Esophagus (tissue), 2 donors: ENCODE measurements around the gene ZNF92. TPM values are rescaled to one million over a fixed set of nuclear protein-coding genes. Genes with fewer than 3 reads are reported as not detected.
"Not testable (repeated sequence)": the region's sequence is repeated elsewhere in the genome, so short reads cannot be mapped to it uniquely, and the experiment has no call there.

Experiments
- H3K27ac ChIP-seq, 2 donors: one replicate each; pipeline ENCODE4 v1.5.1; 2013; ENCODE audit warnings: low read depth in 2 of 2, mild to moderate bottlenecking in 2 of 2, inconsistent platforms in 1 of 2, low read length in 1 of 2, moderate library complexity in 1 of 2
- H3K27me3 ChIP-seq, 2 donors: one replicate each; pipeline ENCODE4 v1.6.1; 2013; ENCODE audit warnings: low read length in 2 of 2, control low read depth in 1 of 2, mild to moderate bottlenecking in 1 of 2; ENCODE audit not compliant: insufficient read depth in 2 of 2, control insufficient read depth in 1 of 2
- H3K36me3 ChIP-seq, 2 donors: one replicate each; pipeline ENCODE4 v1.6.1; 2013; ENCODE audit warnings: low read length in 1 of 2; ENCODE audit not compliant: control insufficient read depth in 2 of 2, insufficient read depth in 2 of 2
- H3K4me1 ChIP-seq, 2 donors: one replicate each; pipeline ENCODE4 v1.6.1; 2013; ENCODE audit warnings: low read length in 1 of 2; ENCODE audit not compliant: control insufficient read depth in 2 of 2, insufficient read depth in 2 of 2
- H3K4me3 ChIP-seq, 2 donors: one replicate each; pipeline ENCODE4 v1.5.1; 2013; ENCODE audit warnings: low read length in 2 of 2, mild to moderate bottlenecking in 2 of 2, low read depth in 1 of 2, moderate library complexity in 1 of 2
- H3K9me3 ChIP-seq, 2 donors: one replicate each; pipeline ENCODE4 v1.6.1; 2013; ENCODE audit warnings: mild to moderate bottlenecking in 2 of 2, low read depth in 1 of 2, low read length in 1 of 2, moderate library complexity in 1 of 2; ENCODE audit not compliant: control insufficient read depth in 2 of 2, insufficient read depth in 1 of 2
- WGBS, 2 donors: extraction: QIAGEN DNeasy Blood & Tissue Kit; methylation state at CpG; one replicate each; pipeline ENCODE4 v1.1.7; 2013; 5-methylcytosine and 5-hydroxymethylcytosine counted together
- polyA plus RNA-seq, 2 donors: library from polyadenylated mRNA; stranded (reverse); fragments of 200-250 nt; gene quantifications; one replicate each; pipeline ENCODE4 v1.2.3, GENCODE V29; 2013
- donor health status: healthy with polysubstance abuse.
- donor health status: Bipolar disorder and iron deficiency.

Gene ZNF92
- polyA plus RNA-seq, 2 donors, result 3.3 to 8.9 TPM

DNA sequence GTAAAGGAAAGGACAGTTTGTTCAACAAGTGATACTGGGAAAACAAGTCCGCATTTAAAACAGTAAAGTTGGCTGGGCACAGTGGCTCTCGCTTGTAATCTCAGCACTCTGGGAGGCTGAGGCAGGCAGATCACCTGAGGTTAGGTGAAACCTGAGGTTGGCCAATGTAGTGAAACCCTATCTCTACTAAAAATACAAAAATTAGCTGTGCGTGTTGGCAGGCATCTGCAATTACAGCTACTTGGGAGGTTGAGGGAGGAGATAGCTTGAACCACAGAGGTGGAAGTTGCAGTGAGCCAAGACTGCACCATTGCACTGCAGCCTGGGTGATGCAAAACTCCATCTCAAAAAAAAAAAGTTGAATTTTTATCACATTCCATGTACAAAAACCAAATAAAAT lies 35.7 kb downstream of the ZNF92 start:
- no peaks in the 10 kb centered on the region for H3K36me3 ChIP-seq
- H3K27ac ChIP-seq, result no peak overlapping the region
- H3K4me3 ChIP-seq, result no peak overlapping the region
- whole genome bisulfite sequencing, 2 donors, result 93 to 94% methylated on average over 3 of the region's 3 CpGs
- H3K9me3 ChIP-seq, result peaks cover 5 to 10% of the 10 kb centered on the region in 2 donors
- H3K27me3 ChIP-seq, result no peaks in the 10 kb centered on the region
- no peaks in the 10 kb centered on the region for H3K4me1 ChIP-seq

DNA sequence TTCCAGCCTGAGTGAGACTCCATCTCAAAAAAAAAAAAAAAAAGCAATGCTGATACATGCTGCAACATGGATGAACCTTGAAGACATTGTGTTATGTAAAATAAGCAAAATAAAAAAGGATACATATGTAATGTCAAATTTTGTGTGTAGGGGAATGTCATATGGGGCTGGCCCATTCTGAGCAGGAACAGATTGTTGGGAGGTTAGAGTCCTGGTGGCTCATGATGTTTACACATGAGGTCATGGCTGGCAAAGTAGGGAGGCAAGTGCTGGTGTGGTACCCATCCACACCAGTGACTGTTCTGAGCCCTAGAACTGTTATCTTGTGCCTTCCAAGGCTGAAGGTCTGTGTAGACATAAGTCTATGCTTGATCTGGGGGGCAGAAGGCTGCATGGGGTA lies 37.6 kb downstream of the ZNF92 start:
- H3K4me3 ChIP-seq, result no peak overlapping the region
- peaks cover 0 to 3% of the 10 kb centered on the region in 2 donors for H3K9me3 ChIP-seq
- no peaks in the 10 kb centered on the region for H3K27me3 ChIP-seq
- H3K27ac ChIP-seq, result no peak overlapping the region
- H3K36me3 ChIP-seq, result no peaks in the 10 kb centered on the region
- H3K4me1 ChIP-seq, result no peaks in the 10 kb centered on the region

DNA sequence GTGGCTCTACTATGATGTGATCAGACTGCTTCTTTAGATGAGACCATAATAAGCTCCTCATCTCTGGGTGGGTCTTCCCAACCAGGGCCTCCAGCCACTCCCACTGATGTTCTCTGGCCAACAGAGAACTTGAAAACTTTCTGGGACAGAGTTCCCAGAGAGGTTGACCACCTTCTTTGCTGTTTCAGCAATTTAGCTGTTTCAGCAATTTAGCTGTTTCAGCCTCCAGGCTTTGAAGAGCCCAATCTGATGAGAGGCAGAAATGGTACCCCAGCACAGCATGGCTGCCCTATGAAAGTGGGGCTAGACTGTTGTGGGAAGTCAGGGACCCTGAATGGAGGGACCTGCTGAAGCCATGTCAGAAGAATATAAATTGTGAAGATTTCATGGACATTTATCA lies 49.0 kb downstream of the ZNF92 start:
- Histone ChIP-seq H3K4me1 (no peaks in the 10 kb centered on the region), H3K36me3 (no peaks in the 10 kb centered on the region), H3K27me3 (no peaks in the 10 kb centered on the region), H3K4me3 (no peak overlapping the region), H3K27ac (no peak overlapping the region), H3K9me3 (peaks cover 2 to 11% of the 10 kb centered on the region in 2 donors)

GRCh38 chr7:65423286-65423685 lies 49.6 kb downstream of the ZNF92 start:
- 63 to 75% methylated on average over 3 of the region's 3 CpGs for WGBS, 2 donors
- not testable (repeated sequence) for H3K27me3 ChIP-seq, H3K36me3 ChIP-seq, H3K27ac ChIP-seq, H3K4me1 ChIP-seq, H3K4me3 ChIP-seq
- H3K9me3 ChIP-seq, result peaks cover 2 to 11% of the 10 kb centered on the region in 2 donors

DNA sequence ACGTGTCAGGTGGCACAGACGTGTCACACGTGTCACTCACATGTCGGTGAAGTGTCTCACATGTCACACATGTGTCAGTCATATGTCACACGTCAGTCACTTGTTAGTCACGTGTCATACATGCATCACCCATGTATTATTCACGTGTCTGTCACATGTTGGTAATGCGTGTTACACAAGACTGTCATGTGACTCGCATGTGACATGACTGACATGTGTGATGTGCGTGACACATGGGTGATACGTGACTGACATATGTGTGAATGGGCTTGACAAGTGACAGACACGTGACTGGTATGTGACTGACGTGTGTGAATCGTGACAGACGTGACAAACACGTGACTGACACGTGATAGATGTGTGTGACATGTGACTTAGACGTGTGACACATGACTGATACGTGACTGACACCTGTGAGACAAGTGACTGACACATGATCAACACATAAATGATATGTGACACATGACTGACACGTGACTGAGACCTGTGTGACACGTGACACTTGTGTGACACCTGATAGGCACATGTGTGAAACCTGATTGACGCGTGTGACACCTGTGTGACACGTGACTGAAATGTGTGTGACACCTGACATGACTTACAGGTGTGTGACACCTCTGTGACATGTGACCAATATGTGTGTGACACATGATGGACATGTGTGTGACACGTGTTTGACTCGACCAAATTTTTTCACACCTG lies 56.1 kb downstream of the ZNF92 start:
- Histone ChIP-seq H3K36me3 (no peaks in the 10 kb centered on the region), H3K9me3 (peaks cover 0 to 15% of the 10 kb centered on the region in 2 donors), H3K4me1 (peaks cover 0 to 4% of the 10 kb centered on the region in 2 donors), H3K4me3 (no peak overlapping the region), H3K27me3 (no peaks in the 10 kb centered on the region), H3K27ac (no peak overlapping the region)
- 77 to 85% methylated on average over 26 of the region's 26 CpGs for WGBS, 2 donors

GRCh38 chr7:65430344-65431186 lies 56.9 kb downstream of the ZNF92 start:
- Histone ChIP-seq H3K27me3 (no peaks in the 10 kb centered on the region), H3K4me1 (peaks cover 0 to 4% of the 10 kb centered on the region in 2 donors), H3K9me3 (peaks cover 0 to 15% of the 10 kb centered on the region in 2 donors), H3K36me3 (no peaks in the 10 kb centered on the region), H3K4me3 (no peak overlapping the region), H3K27ac (no peak overlapping the region)
- WGBS, 2 donors, result 81 to 86% methylated on average over 26 of the region's 26 CpGs

GRCh38 chr7:65434307-65434706 lies 60.7 kb downstream of the ZNF92 start:
- no peak overlapping the region for H3K27ac ChIP-seq
- H3K9me3 ChIP-seq, result peaks cover 0 to 15% of the 10 kb centered on the region in 2 donors
- no peaks in the 10 kb centered on the region for H3K36me3 ChIP-seq
- H3K4me3 ChIP-seq, result no peak overlapping the region
- no peaks in the 10 kb centered on the region for H3K27me3 ChIP-seq
- peaks cover 0 to 7% of the 10 kb centered on the region in 2 donors for H3K4me1 ChIP-seq
- 53 to 60% methylated on average over 3 of the region's 3 CpGs for WGBS, 2 donors

DNA sequence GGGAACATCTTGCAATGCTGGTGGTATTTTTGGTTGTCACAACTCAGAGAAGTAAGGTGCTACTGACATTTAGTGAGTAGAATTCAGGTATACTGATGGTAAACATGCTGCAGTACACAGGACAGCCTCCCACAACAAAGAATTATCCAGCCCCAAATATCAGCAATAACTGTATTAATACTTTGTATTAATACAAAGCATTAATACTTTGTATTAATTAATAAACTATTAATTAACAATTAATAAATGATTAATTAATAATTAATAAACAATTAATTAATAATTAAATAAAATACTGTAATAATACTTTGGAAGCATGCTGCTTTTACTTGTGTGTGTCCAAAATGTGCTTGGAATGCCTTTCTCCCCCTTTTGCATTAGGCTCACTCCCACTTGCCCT lies 62.5 kb downstream of the ZNF92 start:
- Histone ChIP-seq H3K4me1 (peaks cover 0 to 3% of the 10 kb centered on the region in 2 donors), H3K27ac (no peak overlapping the region), H3K9me3 (no peaks in the 10 kb centered on the region), H3K36me3 (no peaks in the 10 kb centered on the region), H3K4me3 (no peak overlapping the region), H3K27me3 (no peaks in the 10 kb centered on the region)

DNA sequence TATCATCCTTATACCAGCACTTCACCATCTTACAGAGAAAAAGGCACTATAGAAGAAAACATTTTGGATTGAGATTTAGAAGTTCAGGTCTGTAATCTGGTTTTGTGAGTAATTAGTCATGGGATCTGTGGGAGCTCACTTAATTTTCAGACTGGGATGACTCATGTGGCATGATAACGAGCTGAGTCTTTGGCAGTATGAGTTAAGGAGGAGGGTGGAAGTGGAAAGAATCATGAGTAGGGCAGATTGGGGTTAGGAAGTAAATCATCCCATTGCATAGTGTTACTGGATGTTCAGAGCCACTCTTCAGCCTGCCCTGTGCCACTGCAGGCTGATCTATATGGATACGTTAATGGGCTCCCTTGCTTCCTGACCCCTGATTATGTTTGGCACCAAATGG lies 64.9 kb downstream of the ZNF92 start:
- H3K27ac ChIP-seq, result no peak overlapping the region
- H3K36me3 ChIP-seq, result no peaks in the 10 kb centered on the region
- no peak overlapping the region for H3K4me3 ChIP-seq
- 39 to 52% methylated on average over 2 of the region's 2 CpGs for WGBS, 2 donors
- H3K27me3 ChIP-seq, result no peaks in the 10 kb centered on the region
- H3K9me3 ChIP-seq, result no peaks in the 10 kb centered on the region
- H3K4me1 ChIP-seq, result peaks cover 0 to 3% of the 10 kb centered on the region in 2 donors

- peaks cover 0 to 3% of the 10 kb centered on the region in 2 donors for H3K4me1 ChIP-seq
- no peaks in the 10 kb centered on the region for H3K9me3 ChIP-seq
- no peak overlapping the region for H3K27ac ChIP-seq
- H3K4me3 ChIP-seq, result no peak overlapping the region
- H3K27me3 ChIP-seq, result no peaks in the 10 kb centered on the region
- H3K36me3 ChIP-seq, result no peaks in the 10 kb centered on the region
Measured at GRCh38 chr7:65441010-65441409, 67.4 kb downstream of the ZNF92 start.
